ENCODE results near the gene IL1RL2. TPM values are rescaled to one million over a fixed set of nuclear protein-coding genes. Genes with fewer than 3 reads are reported as not detected.

The IL1RL2 gene
- polyA plus RNA-seq, 6 donors from 2014 or later, result not detected

DNA sequence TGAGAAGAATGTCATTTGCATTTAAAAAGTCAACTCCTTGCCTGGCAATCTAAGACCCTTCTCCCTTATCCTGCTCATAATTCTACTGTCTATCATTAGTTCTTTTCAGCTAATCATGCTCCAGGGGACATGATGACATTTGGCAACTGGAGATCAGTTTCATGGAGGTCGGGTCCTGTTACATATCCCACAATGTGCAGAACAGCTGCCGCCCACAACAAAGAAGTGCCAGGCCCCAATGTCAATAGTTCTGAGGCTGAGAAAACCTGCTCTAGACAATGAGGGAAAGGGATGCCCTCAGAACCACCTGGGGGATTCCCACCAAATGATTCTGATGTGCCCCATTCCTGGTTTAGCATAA is 71.2 kb downstream of the IL1RL2 start:
- Mint-ChIP-seq H3K36me3 (no peaks in the 10 kb centered on the region), H3K4me1 (no peaks in the 10 kb centered on the region), H3K9me3 (no peaks in the 10 kb centered on the region), H3K27me3 (peaks cover 5 to 13% (median 12%) of the 10 kb centered on the region in 3 donors), H3K4me3 (no peak overlapping the region), H3K27ac (no peak overlapping the region)
- no peak for ATAC-seq (ENCODE audit: low read depth in 2 of 2)
- no peak for DNase-seq

- Mint-ChIP-seq H3K4me3 (no peak overlapping the region), H3K9me3 (no peaks in the 10 kb centered on the region), H3K4me1 (no peaks in the 10 kb centered on the region), H3K27me3 (peaks cover 5 to 8% (median 7%) of the 10 kb centered on the region in 3 donors), H3K36me3 (no peaks in the 10 kb centered on the region), H3K27ac (no peak overlapping the region)
- ATAC-seq (ENCODE audit: low read depth in 2 of 2), result no peak
- no peak for DNase-seq
Observed at GRCh38 chr2:102258386-102259074, 71.7 kb downstream of the IL1RL2 start.

- ATAC-seq (ENCODE audit: low read depth in 2 of 2) (no peak), DNase-seq (no peak)
- Mint-ChIP-seq H3K27ac (no peak overlapping the region), H3K4me1 (no peaks in the 10 kb centered on the region), H3K9me3 (no peaks in the 10 kb centered on the region), H3K36me3 (no peaks in the 10 kb centered on the region), H3K4me3 (no peak overlapping the region), H3K27me3 (no peaks in the 10 kb centered on the region)
Observed at GRCh38 chr2:102261467-102262135, 74.8 kb downstream of the IL1RL2 start.

GRCh38 chr2:102262216-102263129 is 75.7 kb downstream of the IL1RL2 start:
- no peak for DNase-seq
- no peak overlapping the region for H3K4me3 Mint-ChIP-seq
- H3K27ac Mint-ChIP-seq, result no peak overlapping the region
- no peaks in the 10 kb centered on the region for H3K9me3 Mint-ChIP-seq
- no peak for ATAC-seq (ENCODE audit: low read depth in 2 of 2)
- no peaks in the 10 kb centered on the region for H3K36me3 Mint-ChIP-seq
- no peaks in the 10 kb centered on the region for H3K27me3 Mint-ChIP-seq
- no peaks in the 10 kb centered on the region for H3K4me1 Mint-ChIP-seq

DNA sequence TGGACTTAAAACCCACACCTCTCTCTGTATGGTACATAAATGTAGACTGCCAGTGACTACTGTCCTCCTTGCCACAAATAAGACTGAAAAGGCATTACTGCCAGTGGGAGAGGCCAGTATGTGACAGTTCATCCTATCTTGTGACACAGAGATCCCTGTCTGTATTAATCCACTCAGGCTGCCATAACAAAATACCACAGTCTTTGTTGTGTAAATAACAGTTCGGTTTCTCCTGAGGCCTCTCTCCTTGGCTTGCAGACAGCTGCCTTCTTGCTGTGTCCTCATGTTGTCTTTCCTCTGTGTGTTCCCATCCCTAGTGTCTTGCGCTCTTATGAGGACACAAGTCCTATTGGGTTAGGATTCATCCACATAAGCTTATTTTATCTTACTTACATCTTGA is 78.1 kb downstream of the IL1RL2 start:
- Mint-ChIP-seq H3K9me3 (no peaks in the 10 kb centered on the region), H3K36me3 (no peaks in the 10 kb centered on the region), H3K4me1 (no peaks in the 10 kb centered on the region), H3K27me3 (peaks cover 0 to 6% (median 0%) of the 10 kb centered on the region in 3 donors), H3K27ac (no peak overlapping the region), H3K4me3 (no peak overlapping the region)
- no peak for DNase-seq
- ATAC-seq (ENCODE audit: low read depth in 2 of 2), result no peak

DNA sequence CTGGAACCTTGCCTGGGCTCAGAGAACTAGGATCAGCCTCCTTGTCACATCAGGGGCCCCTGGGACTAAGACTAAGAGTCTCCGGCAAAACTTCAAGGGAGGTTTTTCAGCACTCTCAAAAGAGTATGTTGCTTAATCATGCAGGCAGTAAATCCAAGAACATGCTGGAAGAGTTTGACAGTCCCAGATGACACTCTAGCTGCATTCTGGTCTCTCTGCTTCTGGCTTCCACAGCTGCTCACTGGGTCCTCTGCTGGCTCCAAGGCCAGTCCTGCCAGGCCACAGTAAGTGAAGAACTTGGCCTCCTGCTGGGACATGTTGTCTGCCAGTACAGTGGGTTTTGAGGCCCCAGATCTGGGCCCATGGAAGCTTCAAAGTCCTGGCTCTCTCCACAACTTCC is 79.4 kb downstream of the IL1RL2 start:
- Mint-ChIP-seq H3K9me3 (no peaks in the 10 kb centered on the region), H3K27me3 (peaks cover 0 to 19% (median 9%) of the 10 kb centered on the region in 3 donors), H3K27ac (no peak overlapping the region), H3K4me1 (no peaks in the 10 kb centered on the region), H3K4me3 (no peak overlapping the region), H3K36me3 (no peaks in the 10 kb centered on the region)
- ATAC-seq (ENCODE audit: low read depth in 2 of 2) (no peak), DNase-seq (no peak)

DNA sequence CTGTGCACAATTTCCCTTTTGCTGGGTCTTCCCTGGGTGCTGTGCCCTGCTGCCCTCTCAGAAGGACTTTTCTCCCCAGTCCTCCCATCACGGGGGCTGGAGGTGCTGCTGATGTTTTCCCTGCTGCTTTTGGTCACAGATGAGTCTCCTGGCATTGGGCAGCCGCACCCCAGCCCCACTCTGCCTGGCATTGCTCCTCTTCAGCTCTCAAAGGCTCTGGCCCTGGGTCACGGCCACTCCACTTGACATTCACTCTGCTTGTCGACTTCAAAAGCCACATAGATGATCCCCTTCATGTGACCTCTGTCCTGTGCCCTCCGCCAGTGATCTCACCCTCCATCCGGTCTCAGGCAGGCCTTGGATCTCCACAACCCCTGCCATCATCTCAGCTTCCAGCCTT is 81.0 kb downstream of the IL1RL2 start:
- Mint-ChIP-seq H3K4me1 (peaks cover 0 to 5% (median 2%) of the 10 kb centered on the region in 3 donors), H3K36me3 (no peaks in the 10 kb centered on the region), H3K4me3 (no peak overlapping the region), H3K27me3 (peaks cover 0 to 32% (median 19%) of the 10 kb centered on the region in 3 donors), H3K9me3 (peaks cover 0 to 4% (median 0%) of the 10 kb centered on the region in 7 donors), H3K27ac (no peak overlapping the region)
- ATAC-seq (ENCODE audit: low read depth in 2 of 2) (no peak), DNase-seq (no peak)

DNA sequence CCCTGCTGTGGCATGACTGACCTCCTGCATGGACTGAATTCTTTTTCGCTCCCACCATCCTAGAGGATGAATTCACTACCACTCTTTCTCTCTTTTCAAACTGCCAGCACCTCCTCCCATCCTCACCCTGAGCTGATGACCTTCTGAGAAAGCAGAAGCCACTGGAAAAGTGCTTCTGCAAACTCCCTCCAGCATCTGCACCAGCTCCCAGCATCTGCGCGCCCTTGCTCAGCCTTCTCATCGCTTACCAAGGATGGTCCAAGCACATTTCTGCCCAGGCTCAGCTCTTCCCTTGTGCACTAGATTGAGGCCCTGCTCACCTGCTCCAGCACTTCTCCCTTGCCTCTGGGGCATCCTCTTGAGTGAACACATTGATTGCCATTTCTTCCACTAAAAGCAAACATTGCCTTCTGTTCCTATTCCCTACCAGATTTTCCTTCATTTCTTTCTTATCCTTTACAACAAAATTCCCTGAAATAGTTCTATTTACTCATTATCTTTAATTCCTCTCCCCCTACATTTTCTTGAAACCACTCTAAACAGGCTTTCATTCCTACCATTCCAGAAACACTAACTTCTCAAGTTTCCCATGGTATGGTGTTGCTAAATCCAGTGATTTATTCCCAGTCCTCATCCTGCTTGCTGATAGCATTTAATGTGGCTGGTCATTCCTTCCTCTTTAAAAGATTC is 81.8 kb downstream of the IL1RL2 start:
- H3K27me3 Mint-ChIP-seq, result peaks cover 0 to 35% (median 22%) of the 10 kb centered on the region in 3 donors
- H3K36me3 Mint-ChIP-seq, result no peaks in the 10 kb centered on the region
- no peak overlapping the region for H3K4me3 Mint-ChIP-seq
- ATAC-seq (ENCODE audit: low read depth in 2 of 2), result no peak
- H3K27ac Mint-ChIP-seq, result no peak overlapping the region
- DNase-seq, result no peak
- H3K9me3 Mint-ChIP-seq, result peaks cover 0 to 4% (median 0%) of the 10 kb centered on the region in 7 donors
- peaks cover 0 to 5% (median 2%) of the 10 kb centered on the region in 3 donors for H3K4me1 Mint-ChIP-seq

DNA sequence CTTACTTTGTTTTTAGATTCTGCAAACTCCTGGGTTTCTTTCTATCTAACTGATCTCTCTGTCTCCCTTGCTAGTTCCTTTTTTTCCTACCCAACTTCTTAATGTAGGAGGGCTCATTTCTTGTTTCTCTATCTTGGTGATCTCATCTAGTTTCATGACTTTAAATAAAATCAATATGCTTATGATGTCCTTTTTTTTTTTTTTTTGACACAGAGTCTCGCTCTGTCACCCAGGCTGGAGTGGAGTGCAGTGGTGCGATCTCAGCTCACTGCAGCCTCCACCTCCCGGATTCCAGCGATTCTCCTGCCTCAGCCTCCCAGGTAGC is 82.3 kb downstream of the IL1RL2 start:
- Mint-ChIP-seq H3K27ac (no peak overlapping the region), H3K27me3 (peaks cover 0 to 35% (median 22%) of the 10 kb centered on the region in 3 donors), H3K4me3 (no peak overlapping the region), H3K36me3 (no peaks in the 10 kb centered on the region), H3K4me1 (peaks cover 0 to 5% (median 2%) of the 10 kb centered on the region in 3 donors), H3K9me3 (peaks cover 0 to 4% (median 0%) of the 10 kb centered on the region in 7 donors)
- ATAC-seq (ENCODE audit: low read depth in 2 of 2) (no peak), DNase-seq (no peak)

DNA sequence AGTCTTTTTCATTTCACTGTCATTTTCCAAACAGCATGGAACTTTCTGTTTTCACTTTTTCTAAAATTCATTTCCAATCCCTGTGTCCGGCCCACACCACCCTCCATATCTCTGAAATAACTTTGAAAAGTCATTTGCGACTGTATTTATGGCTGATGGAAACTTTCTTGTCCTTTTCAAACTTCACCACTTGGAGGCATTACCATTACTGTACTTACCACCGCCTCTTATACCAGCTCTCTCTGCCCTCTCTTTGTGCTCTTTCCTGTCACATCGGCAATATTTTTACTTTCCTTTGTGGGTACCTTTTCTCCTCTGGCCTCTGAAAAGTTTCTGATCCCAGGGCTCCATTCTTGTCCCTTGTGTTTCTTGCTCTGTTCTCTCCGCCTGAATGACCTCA is 85.0 kb downstream of the IL1RL2 start:
- ATAC-seq (ENCODE audit: low read depth in 2 of 2), result peak in 1 of 2 donors; percentile 32
- no peak for DNase-seq
- Mint-ChIP-seq H3K9me3 (peaks cover 0 to 10% (median 4%) of the 10 kb centered on the region in 7 donors), H3K27me3 (peaks cover 14 to 47% (median 26%) of the 10 kb centered on the region in 3 donors), H3K4me1 (peaks cover 0 to 5% (median 2%) of the 10 kb centered on the region in 3 donors), H3K4me3 (no peak overlapping the region), H3K27ac (no peak overlapping the region), H3K36me3 (peaks cover 0 to 7% of the 10 kb centered on the region in 2 donors)

DNA sequence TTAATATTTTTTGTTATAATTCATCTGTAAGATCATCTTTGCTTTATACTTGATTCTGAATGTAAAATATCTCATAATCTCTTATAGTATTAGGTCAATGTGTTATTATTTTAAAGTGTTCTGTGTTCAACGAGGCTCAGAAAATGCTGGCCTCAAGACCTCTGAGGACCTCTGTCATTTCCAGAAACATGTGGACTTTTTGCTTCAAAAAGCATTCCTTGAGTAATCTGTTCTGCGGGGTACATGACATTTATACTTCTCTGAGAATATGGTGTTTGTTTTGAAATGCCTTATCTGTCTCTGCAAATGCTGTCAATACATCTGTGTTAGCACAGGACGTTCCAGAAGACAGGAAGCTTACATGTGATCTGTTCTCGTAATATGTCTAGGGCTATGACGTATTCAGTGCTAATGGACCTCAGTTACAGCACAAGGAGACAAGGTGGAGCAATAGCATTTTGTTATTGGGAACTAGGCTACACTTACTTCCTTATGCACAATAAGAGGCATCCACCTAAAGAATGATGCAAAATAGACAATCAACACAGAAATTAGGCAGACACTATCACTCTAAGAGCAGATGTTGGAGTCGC is 86.9 kb downstream of the IL1RL2 start:
- Mint-ChIP-seq H3K9me3 (peaks cover 0 to 11% (median 4%) of the 10 kb centered on the region in 7 donors), H3K4me3 (no peak overlapping the region), H3K36me3 (peaks cover 0 to 7% of the 10 kb centered on the region in 2 donors), H3K27ac (no peak overlapping the region), H3K4me1 (peaks cover 0 to 5% (median 2%) of the 10 kb centered on the region in 3 donors), H3K27me3 (peaks cover 31 to 53% (median 40%) of the 10 kb centered on the region in 3 donors)
- DNase-seq (no peak), ATAC-seq (ENCODE audit: low read depth in 2 of 2) (no peak)

DNA sequence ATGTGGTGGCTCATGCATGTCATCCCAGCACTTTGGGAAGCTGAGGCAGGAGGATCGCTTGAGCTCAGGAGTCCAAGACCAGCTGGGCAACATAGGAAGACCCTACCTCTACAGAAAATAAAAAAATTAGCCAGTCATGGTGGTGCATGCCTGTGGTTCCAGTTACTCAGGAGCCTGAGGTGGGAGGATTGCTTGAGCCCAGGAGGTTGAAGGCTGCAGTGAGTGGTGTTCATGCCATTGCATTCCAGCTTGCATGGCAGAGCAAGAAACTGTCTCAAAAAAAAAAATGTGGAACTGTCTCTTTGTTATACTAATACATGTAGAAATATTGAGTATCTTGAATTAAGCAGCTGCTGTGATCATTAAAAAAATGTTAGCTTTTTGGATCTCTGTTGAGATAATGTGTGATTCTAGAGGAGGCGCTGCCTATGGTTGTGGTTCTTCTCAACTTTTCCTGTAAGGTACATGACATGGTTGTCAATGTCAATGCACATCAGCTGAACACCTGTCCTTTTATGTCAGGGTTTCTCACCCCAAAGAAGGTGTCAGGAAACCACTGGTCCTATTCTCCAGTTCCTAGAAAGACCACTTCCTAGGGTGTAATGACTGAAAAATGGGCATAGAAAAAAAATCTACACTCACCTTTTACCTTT is 89.9 kb downstream of the IL1RL2 start:
- H3K27me3 Mint-ChIP-seq, result peaks cover 30 to 33% (median 31%) of the 10 kb centered on the region in 3 donors
- H3K27ac Mint-ChIP-seq, result no peak overlapping the region
- H3K36me3 Mint-ChIP-seq, result peaks cover 0 to 7% of the 10 kb centered on the region in 2 donors
- ATAC-seq (ENCODE audit: low read depth in 2 of 2), result no peak
- H3K9me3 Mint-ChIP-seq, result peaks cover 0 to 11% (median 4%) of the 10 kb centered on the region in 7 donors
- H3K4me3 Mint-ChIP-seq, result no peak overlapping the region
- DNase-seq, result no peak
- peaks cover 0 to 5% (median 2%) of the 10 kb centered on the region in 3 donors for H3K4me1 Mint-ChIP-seq
